KBM-7 (cell line): Measurements from ENCODE around the gene PLP1.
A peak's percentile ranks its signal among the peaks of the same experiment; 100 is the strongest.
"Not testable (repeated sequence)": the region's sequence is repeated elsewhere in the genome, so short reads cannot be mapped to it uniquely, and the experiment has no call there.

Experiments used
- DNase-seq: peaks from one replicate; pipeline ENCODE4 v3.0.0-alpha.2; 2015
- in situ Hi-C: fragments of 300-500 bp; cut with MboI; formaldehyde crosslinking; loops from 2 replicates; pipeline ENCODE4 v1.14.3; 2020; ENCODE audit warnings: low sequenced_read_pairs, low pct_unique_long_range_greater_than_20kb, mixed read lengths

Gene PLP1

GRCh38 chrX:103776546-103776945 is at the start of gene PLP1:
Gene PLP1 (plus strand): TSS chrX:103776840. CDS start chrX:103776996, 156 bp downstream.
- in situ Hi-C loops = no loop called here
- DNase-seq = no peak

- DNase-seq = no peak
- in situ Hi-C loops = no loop called here
Measured at GRCh38 chrX:103727115-103727514, 49.5 kb upstream of the PLP1 start.

GRCh38 chrX:103729015-103729414 is 47.6 kb upstream of the PLP1 start:
- DNase-seq = no peak
- in situ Hi-C loops = no loop called here

- peak; percentile 3 for DNase-seq
- in situ Hi-C loops = no loop called here
Measured at GRCh38 chrX:103730147-103730795, 46.4 kb upstream of the PLP1 start.

- in situ Hi-C loops = no loop called here
- no peak for DNase-seq
Measured at GRCh38 chrX:103730796-103731493, 45.7 kb upstream of the PLP1 start.

- in situ Hi-C loops = no loop called here
- DNase-seq = no peak
Measured at GRCh38 chrX:103733017-103733416, 43.6 kb upstream of the PLP1 start.

- in situ Hi-C loops = no loop called here
- no peak for DNase-seq
Measured at GRCh38 chrX:103734125-103734760, 42.4 kb upstream of the PLP1 start.

GRCh38 chrX:103737696-103738095 is 38.9 kb upstream of the PLP1 start:
- in situ Hi-C loops = no loop called here
- DNase-seq = peak; percentile 14

- in situ Hi-C loops = no loop called here
- DNase-seq = no peak
Measured at GRCh38 chrX:103739421-103739820, 37.2 kb upstream of the PLP1 start.

GRCh38 chrX:103741879-103742278 is 34.8 kb upstream of the PLP1 start:
- DNase-seq = no peak
- in situ Hi-C loops = no loop called here

GRCh38 chrX:103742339-103742738 is 34.3 kb upstream of the PLP1 start:
- in situ Hi-C loops = no loop called here
- no peak for DNase-seq

- in situ Hi-C loops = no loop called here
- no peak for DNase-seq
Measured at GRCh38 chrX:103747163-103747562, 29.5 kb upstream of the PLP1 start.

- no peak for DNase-seq
- in situ Hi-C loops = no loop called here
Measured at GRCh38 chrX:103754401-103754800, 22.2 kb upstream of the PLP1 start.

- DNase-seq = peak; percentile 13
- in situ Hi-C loops = no loop called here
Measured at GRCh38 chrX:103756736-103757135, 19.9 kb upstream of the PLP1 start.

- in situ Hi-C loops = no loop called here
- no peak for DNase-seq
Measured at GRCh38 chrX:103758555-103758954, 18.1 kb upstream of the PLP1 start.

- DNase-seq, in situ Hi-C loops: not testable (repeated sequence)
Measured at GRCh38 chrX:103763541-103763940, 13.1 kb upstream of the PLP1 start.

GRCh38 chrX:103766813-103767555 is 9.7 kb upstream of the PLP1 start:
- DNase-seq, in situ Hi-C loops: not testable (repeated sequence)

- in situ Hi-C loops = no loop called here
Measured at GRCh38 chrX:103773445-103773844, 3.2 kb upstream of the PLP1 start.

GRCh38 chrX:103774070-103774642 is 2.5 kb upstream of the PLP1 start:
- in situ Hi-C loops = no loop called here
- DNase-seq = peak; percentile 26

More at GRCh38 chrX:103773445-103773844, 3.2 kb upstream of the PLP1 start:
- no peak for DNase-seq
